ENCODE measurements around the gene SLC2A10.

The SLC2A10 gene

DNA sequence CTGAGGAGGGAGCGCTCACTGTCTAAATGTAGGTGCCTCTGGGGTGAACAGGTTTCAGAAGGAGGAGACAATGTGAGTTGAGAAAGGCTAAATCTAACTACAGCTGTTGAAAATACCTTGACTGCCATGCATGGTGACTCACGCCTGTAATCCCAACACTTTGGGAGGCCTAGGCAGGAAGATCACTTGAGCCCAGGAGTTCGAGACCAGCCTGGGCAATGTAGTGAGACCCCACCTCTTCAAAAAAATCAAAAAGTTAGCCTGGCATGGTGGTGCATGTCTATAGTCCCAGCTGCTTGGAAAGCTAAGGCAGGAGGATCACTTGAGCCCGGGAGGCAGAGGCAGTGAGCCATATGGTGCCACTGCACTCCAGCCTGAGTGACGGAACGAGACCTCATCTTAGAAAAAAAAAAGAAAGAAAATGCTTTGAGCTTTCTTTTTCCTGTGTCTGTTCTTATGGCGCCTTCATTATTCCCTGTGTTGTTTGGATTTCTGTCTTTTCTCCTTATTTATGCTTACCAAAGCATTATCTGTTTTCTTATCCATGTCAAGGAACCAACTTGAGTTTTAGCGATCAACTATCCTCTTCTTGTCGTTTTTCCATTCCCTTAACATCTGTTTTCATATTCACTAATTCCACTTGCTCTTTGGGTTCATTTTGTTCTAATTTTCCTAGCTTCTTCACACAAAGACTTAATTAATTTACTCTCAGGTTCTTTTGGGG, 8.5 kb downstream of the SLC2A10 start:
- TF ChIP-seq REST (IDR thresholded peaks at IDR 0.05; ENCODE audit: insufficient replicate concordance, low read depth) (no peak), SPI1 (IDR thresholded peaks at IDR 0.05; ENCODE audit: borderline replicate concordance, low read depth) (no peak), GABPA (IDR thresholded peaks at IDR 0.05; ENCODE audit: low read depth) (no peak), POLR2AphosphoS5 (IDR thresholded peaks at IDR 0.05; ENCODE audit: low read depth) (no peak)
- TF ChIP-seq, protein P1, sequence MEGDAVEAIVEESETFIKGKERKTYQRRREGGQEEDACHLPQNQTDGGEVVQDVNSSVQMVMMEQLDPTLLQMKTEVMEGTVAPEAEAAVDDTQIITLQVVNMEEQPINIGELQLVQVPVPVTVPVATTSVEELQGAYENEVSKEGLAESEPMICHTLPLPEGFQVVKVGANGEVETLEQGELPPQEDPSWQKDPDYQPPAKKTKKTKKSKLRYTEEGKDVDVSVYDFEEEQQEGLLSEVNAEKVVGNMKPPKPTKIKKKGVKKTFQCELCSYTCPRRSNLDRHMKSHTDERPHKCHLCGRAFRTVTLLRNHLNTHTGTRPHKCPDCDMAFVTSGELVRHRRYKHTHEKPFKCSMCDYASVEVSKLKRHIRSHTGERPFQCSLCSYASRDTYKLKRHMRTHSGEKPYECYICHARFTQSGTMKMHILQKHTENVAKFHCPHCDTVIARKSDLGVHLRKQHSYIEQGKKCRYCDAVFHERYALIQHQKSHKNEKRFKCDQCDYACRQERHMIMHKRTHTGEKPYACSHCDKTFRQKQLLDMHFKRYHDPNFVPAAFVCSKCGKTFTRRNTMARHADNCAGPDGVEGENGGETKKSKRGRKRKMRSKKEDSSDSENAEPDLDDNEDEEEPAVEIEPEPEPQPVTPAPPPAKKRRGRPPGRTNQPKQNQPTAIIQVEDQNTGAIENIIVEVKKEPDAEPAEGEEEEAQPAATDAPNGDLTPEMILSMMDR (IDR thresholded peaks at IDR 0.05; ENCODE audit: insufficient read depth, low read length): no peak
- no peak overlapping the region for H3K27ac ChIP-seq (replicated peaks)
- no peak for DNase-seq (ENCODE audit: low read depth in 1 of 2, low spot score in 1 of 2)
- H3K4me3 ChIP-seq (replicated peaks; ENCODE audit: insufficient read depth, low read length): no peak overlapping the region
- H3K27me3 ChIP-seq (ENCODE audit: insufficient read depth, poor library complexity, severe bottlenecking): no peaks in the 10 kb centered on the region

- Histone ChIP-seq H3K4me3 (replicated peaks; ENCODE audit: insufficient read depth, low read length) (no peak overlapping the region), H3K27me3 (ENCODE audit: insufficient read depth, poor library complexity, severe bottlenecking) (no peaks in the 10 kb centered on the region), H3K27ac (replicated peaks) (no peak overlapping the region)
- no peak for TF ChIP-seq GABPA (IDR thresholded peaks at IDR 0.05; ENCODE audit: low read depth)
- no peak for TF ChIP-seq SPI1 (IDR thresholded peaks at IDR 0.05; ENCODE audit: borderline replicate concordance, low read depth)
- TF ChIP-seq, protein P1 (IDR thresholded peaks at IDR 0.05; ENCODE audit: insufficient read depth, low read length): no peak
- TF ChIP-seq REST (IDR thresholded peaks at IDR 0.05; ENCODE audit: insufficient replicate concordance, low read depth): no peak
- TF ChIP-seq POLR2AphosphoS5 (IDR thresholded peaks at IDR 0.05; ENCODE audit: low read depth): no peak
- no peak for DNase-seq (ENCODE audit: low read depth in 1 of 2, low spot score in 1 of 2)
These were observed 10.6 kb downstream of the SLC2A10 start for GRCh38 chr20:46720019-46720418.

- TF ChIP-seq SPI1 (IDR thresholded peaks at IDR 0.05; ENCODE audit: borderline replicate concordance, low read depth): no peak
- TF ChIP-seq REST (IDR thresholded peaks at IDR 0.05; ENCODE audit: insufficient replicate concordance, low read depth): no peak
- TF ChIP-seq, protein P1 (IDR thresholded peaks at IDR 0.05; ENCODE audit: insufficient read depth, low read length): no peak
- TF ChIP-seq POLR2AphosphoS5 (IDR thresholded peaks at IDR 0.05; ENCODE audit: low read depth): no peak
- TF ChIP-seq GABPA (IDR thresholded peaks at IDR 0.05; ENCODE audit: low read depth): no peak
- Histone ChIP-seq H3K27me3 (ENCODE audit: insufficient read depth, poor library complexity, severe bottlenecking) (no peaks in the 10 kb centered on the region), H3K27ac (replicated peaks) (no peak overlapping the region), H3K4me3 (replicated peaks; ENCODE audit: insufficient read depth, low read length) (no peak overlapping the region)
- no peak for DNase-seq (ENCODE audit: low read depth in 1 of 2, low spot score in 1 of 2)
These were observed 11.5 kb downstream of the SLC2A10 start for GRCh38 chr20:46720776-46721425.
